CD4-positive, alpha-beta T cell (primary cell): Measurements from ENCODE around the gene ZNHIT1. TPM values are rescaled to one million over a fixed set of nuclear protein-coding genes. Genes with fewer than 3 reads are reported as not detected.
A peak's percentile ranks its signal among the peaks of the same experiment; 100 is the strongest.

ENCODE experiments used
- ATAC-seq: fragments of 200-7000 bp; cut with Tn5 transposase; one replicate; pipeline ENCODE4 v1.10.0; 2022; ENCODE audit warnings: mild to moderate bottlenecking; ENCODE audit not compliant: poor library complexity
- CTCF ChIA-PET: fragments of 350-600 bp; sonication (Branson Sonifier 250); formaldehyde crosslinking; loops from one replicate; lab custom pipeline; 2021; ENCODE audit warnings: antibody characterized with exemption, inconsistent platforms; lab: Charles Lee
- POLR2A ChIA-PET: fragments of 350-600 bp; sonication (Branson Sonifier 250); formaldehyde crosslinking; loops from one replicate; lab custom pipeline; 2021; ENCODE audit warnings: antibody characterized with exemption, inconsistent platforms; lab: Charles Lee
- DNase-seq, 14 experiments: peaks; one replicate each; pipeline ENCODE4 v3.0.0-alpha.2; 2013 to 2020; ENCODE audit warnings: mixed read lengths in 2 of 14
- H3K27ac ChIP-seq, 2 donors: one replicate each; pipeline versions ENCODE4 v1.5.1 to v1.7.0; 2013; ENCODE audit warnings: low read length in 2 of 2, low read depth in 1 of 2, mild to moderate bottlenecking in 1 of 2
- H3K27me3 ChIP-seq, 2 experiments: 1 replicate in 1 of 2; 2 replicates in 1 of 2; pipeline versions ENCODE4 v1.6.1 to v1.7.0; 2013; ENCODE audit warnings: low read length in 2 of 2, control low read depth in 1 of 2, mild to moderate bottlenecking in 1 of 2, moderate library complexity in 1 of 2; ENCODE audit not compliant: insufficient read depth in 2 of 2, control insufficient read depth in 1 of 2
- H3K36me3 ChIP-seq: one replicate; pipeline ENCODE4 v1.6.1; 2013; ENCODE audit warnings: low read length, control low read depth; ENCODE audit not compliant: insufficient read depth
- H3K4me1 ChIP-seq: one replicate; pipeline ENCODE4 v1.6.1; 2013; ENCODE audit warnings: low read length, control low read depth; ENCODE audit not compliant: insufficient read depth
- H3K4me3 ChIP-seq: one replicate; pipeline ENCODE4 v1.5.1; 2013; ENCODE audit warnings: mild to moderate bottlenecking, low read length, moderate library complexity
- H3K9me3 ChIP-seq, 2 experiments: 1 replicate in 1 of 2; 2 replicates in 1 of 2; pipeline versions ENCODE4 v1.6.1 to v1.7.0; 2013; ENCODE audit warnings: low read length in 2 of 2, mild to moderate bottlenecking in 2 of 2, control low read depth in 1 of 2, moderate library complexity in 1 of 2; ENCODE audit not compliant: control insufficient read depth in 1 of 2, insufficient read depth in 1 of 2
- H3K27ac Mint-ChIP-seq: one replicate; pipeline ENCODE4 v1.8.0; 2020; ENCODE audit warnings: mixed read lengths
- H3K27me3 Mint-ChIP-seq: one replicate; pipeline ENCODE4 v1.8.0; 2021; ENCODE audit warnings: mixed read lengths
- H3K36me3 Mint-ChIP-seq: one replicate; pipeline ENCODE4 v1.8.0; 2021; ENCODE audit warnings: low read depth, mixed read lengths
- H3K4me1 Mint-ChIP-seq: one replicate; pipeline ENCODE4 v1.8.0; 2021; ENCODE audit warnings: low read depth, mixed read lengths
- H3K4me3 Mint-ChIP-seq: one replicate; pipeline ENCODE4 v1.8.0; 2020; ENCODE audit warnings: mild to moderate bottlenecking, mixed read lengths
- H3K9me3 Mint-ChIP-seq: one replicate; pipeline ENCODE4 v1.8.0; 2020; ENCODE audit warnings: mixed read lengths
- intact Hi-C, 2 experiments: fragments of 100-400 bp; cut with DNase I in 1 of 2; cut with micrococcal nuclease in 1 of 2; formaldehyde crosslinking; loops; one replicate each; pipeline versions ENCODE4 v1.15.1 to v1.9.0; 2023 to 2025; cut with DNase I, micrococcal nuclease
- polyA plus RNA-seq, 2 donors: library from polyadenylated mRNA; unstranded; fragments of 120-200 nt; gene quantifications; one replicate each; pipeline ENCODE4 v1.2.1, GENCODE V29; 2013
- total RNA-seq, 174 experiments: library from RNA in 2 of 174; stranded (reverse) in 2 of 174; gene quantifications; one replicate each; pipeline ENCODE4 v1.2.3 and lab custom pipeline; 2021 to 2026
- TF ChIP-seq, protein P1 (sequence below): fragments of 200-600 bp; IDR thresholded peaks from one replicate; pipeline ENCODE4 v1.8.0; 2022; ENCODE audit warnings: antibody characterized with exemption, mild to moderate bottlenecking

ZNHIT1 gene
- 10 to 100 TPM; 28.4 to 30.6 TPM for total RNA-seq
- 44.6 TPM for polyA plus RNA-seq (2013, experiment 1 of 2)
- polyA plus RNA-seq (2013, experiment 2 of 2) = 40.6 TPM
- total RNA-seq (lab: John Stamatoyannopoulos, UW) = 15.7 to 59.6 (median 39.6) reads per million in 172 experiments

DNA sequence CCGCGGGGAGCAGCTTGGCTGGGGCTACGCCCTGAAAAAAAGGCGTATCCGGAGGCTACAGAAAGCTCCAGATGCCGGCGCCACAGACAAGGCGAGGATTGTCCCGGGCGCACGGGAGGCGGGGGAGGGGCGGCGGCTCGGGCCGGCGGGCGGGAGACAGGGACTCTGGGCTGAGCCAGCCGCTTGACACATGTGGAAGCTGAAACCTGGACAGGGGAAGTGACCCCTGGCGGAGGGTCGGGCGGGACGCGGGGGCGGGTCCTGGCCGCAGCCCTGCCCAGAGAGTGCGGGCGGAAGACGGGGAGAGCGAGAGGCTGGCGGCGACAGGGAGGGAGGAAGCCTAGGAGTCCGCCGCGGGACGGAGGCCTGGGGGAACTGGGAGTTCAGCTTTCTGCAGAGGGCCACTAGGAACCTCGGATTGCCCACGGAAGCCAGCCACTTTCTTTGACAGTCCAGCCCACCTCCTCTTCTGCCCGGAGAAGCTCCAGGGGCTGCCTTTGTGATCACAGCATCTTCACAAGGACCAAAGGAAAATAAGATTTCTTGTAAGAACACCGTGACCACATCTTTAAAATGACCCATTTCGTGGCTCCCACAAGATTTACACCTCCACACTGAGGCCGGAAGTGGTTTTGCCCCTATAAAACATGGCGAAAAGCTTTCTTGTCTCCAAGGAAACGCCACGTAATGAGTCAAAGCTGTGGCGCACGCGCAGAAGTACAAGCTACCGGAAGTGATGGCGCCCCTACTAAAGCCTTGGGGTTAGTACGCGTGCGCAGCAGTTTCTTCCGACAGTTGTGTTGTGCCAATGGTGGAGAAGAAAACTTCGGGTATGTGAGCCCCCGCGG, at the start of gene ZNHIT1, which contains the start of gene PLOD3:
ZNHIT1 (plus strand) TSS at position 778 of the 848 bp plus-strand sequence; CDS start at position 809, 31 bp downstream.
PLOD3 (minus strand) TSS at position 194 of the 848 bp plus-strand sequence. CDS start 307 bp downstream, outside the sequence.
- Histone ChIP-seq H3K27ac (peak within 1 kb of the TSS; percentile 69 to 90), H3K36me3 (peaks cover 29% of the 10 kb centered on the region), H3K4me1 (peaks cover 47% of the 10 kb centered on the region), H3K27me3 (no peaks in the 10 kb centered on the region), H3K4me3 (peak within 1 kb of the TSS; percentile 83), H3K9me3 (no peaks in the 10 kb centered on the region)
- Mint-ChIP-seq H3K4me3 (peak within 1 kb of the TSS; percentile 95), H3K27me3 (no peaks in the 10 kb centered on the region), H3K4me1 (peaks cover 38% of the 10 kb centered on the region), H3K27ac (peak within 1 kb of the TSS; percentile 87), H3K9me3 (no peaks in the 10 kb centered on the region), H3K36me3 (peaks cover 41% of the 10 kb centered on the region)
- peak; percentile 81 for ATAC-seq
- DNase-seq = peak; percentile 90 to 99 (median 96)
- intact Hi-C loops = loop anchor here (1.0 to 10.0 kb wide), 5 partner anchors 27 to 323 kb away; partner anchors contain the start of genes ACHE (in 1 of the 2) and AP1S1 (in 1 of the 2)
- TF ChIP-seq, protein P1, sequence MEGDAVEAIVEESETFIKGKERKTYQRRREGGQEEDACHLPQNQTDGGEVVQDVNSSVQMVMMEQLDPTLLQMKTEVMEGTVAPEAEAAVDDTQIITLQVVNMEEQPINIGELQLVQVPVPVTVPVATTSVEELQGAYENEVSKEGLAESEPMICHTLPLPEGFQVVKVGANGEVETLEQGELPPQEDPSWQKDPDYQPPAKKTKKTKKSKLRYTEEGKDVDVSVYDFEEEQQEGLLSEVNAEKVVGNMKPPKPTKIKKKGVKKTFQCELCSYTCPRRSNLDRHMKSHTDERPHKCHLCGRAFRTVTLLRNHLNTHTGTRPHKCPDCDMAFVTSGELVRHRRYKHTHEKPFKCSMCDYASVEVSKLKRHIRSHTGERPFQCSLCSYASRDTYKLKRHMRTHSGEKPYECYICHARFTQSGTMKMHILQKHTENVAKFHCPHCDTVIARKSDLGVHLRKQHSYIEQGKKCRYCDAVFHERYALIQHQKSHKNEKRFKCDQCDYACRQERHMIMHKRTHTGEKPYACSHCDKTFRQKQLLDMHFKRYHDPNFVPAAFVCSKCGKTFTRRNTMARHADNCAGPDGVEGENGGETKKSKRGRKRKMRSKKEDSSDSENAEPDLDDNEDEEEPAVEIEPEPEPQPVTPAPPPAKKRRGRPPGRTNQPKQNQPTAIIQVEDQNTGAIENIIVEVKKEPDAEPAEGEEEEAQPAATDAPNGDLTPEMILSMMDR = no peak
- CTCF ChIA-PET = interaction anchor here (0.6 to 3.0 kb wide), 7 partner anchors 18 to 76 kb away, joined by 3 to 39 read pairs (median 3); partner anchors contain the start of gene FIS1
- POLR2A ChIA-PET = interaction anchor here (0.7 to 3.3 kb wide), 24 partner anchors 9 to 1718 kb away, joined by 3 to 55 read pairs (median 4); partner anchors contain the start of genes CLDN15, FIS1, IFT22 and MOSPD3

DNA sequence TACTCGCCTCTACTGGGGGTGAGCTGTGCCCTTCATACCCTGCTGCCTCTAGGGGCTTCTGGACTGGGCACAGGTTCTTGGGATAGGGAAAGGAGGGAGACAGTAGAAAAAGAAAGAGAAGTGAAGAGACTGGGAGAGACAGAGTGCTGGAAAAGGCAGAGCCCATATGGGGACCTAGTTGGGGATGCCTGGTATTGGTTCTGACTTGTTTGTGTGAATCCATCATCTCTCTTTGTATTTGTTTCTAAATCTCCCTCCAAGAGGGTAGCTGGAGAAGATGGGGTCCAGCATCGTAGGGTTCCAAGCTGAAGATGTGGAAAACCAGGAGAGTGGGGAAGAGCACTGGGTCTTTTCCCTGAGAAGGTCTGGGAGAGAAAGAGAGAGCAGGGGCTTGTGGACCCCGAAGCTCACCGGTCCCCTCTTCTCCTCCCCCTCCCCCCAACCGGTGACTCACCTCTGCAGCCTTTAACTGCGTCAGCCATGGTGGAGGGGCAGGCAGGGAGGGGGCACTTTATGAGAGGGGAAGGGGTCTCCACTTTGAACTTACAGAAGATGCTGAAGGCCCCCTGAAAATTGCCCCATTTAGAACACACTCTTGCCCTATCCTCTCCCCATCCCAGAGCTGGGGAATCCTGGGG, 49.4 kb upstream of the ZNHIT1 start:
- ATAC-seq (no peak), DNase-seq (no peak)
- peaks cover 0 to 54% of the 10 kb centered on the region in 2 experiments for H3K9me3 ChIP-seq
- intact Hi-C loops = loop anchor here (1.0 to 5.0 kb wide), 4 partner anchors 24 to 281 kb away; partner anchors contain the start of gene UFSP1 (in 1 of the 2)
- TF ChIP-seq, protein P1 = no peak
- H3K36me3 Mint-ChIP-seq = no peaks in the 10 kb centered on the region
- no peak overlapping the region for H3K4me3 Mint-ChIP-seq
- no peak overlapping the region for H3K27ac ChIP-seq
- H3K4me1 ChIP-seq = peaks cover 79% of the 10 kb centered on the region
- H3K27ac Mint-ChIP-seq = no peak overlapping the region
- no peaks in the 10 kb centered on the region for H3K9me3 Mint-ChIP-seq
- H3K4me3 ChIP-seq = no peak overlapping the region
- H3K27me3 ChIP-seq = peaks cover 90 to 96% of the 10 kb centered on the region in 2 experiments
- peaks cover 85% of the 10 kb centered on the region for H3K27me3 Mint-ChIP-seq
- ChIA-PET POLR2A (interaction anchor here (0.7 kb wide), 1 partner anchor 8 kb away, joined by 4 read pairs; no protein-coding TSS in a partner anchor), CTCF (interaction anchor here (0.6 to 3.8 kb wide), 2 partner anchors 25 to 115 kb away, joined by 3 to 28 read pairs; no protein-coding TSS in a partner anchor)
- no peaks in the 10 kb centered on the region for H3K36me3 ChIP-seq
- H3K4me1 Mint-ChIP-seq = peaks cover 69% of the 10 kb centered on the region
